NCI-H526 treated with DMSO at 0.1 percent for 48 hours (cell line): ENCODE results near the gene CCDC78.
"Not testable (repeated sequence)": the region's sequence is repeated elsewhere in the genome, so short reads cannot be mapped to it uniquely, and the experiment has no call there.

Experiments
- DNase-seq: peaks from one replicate; lab custom pipeline; 2025; lab: John Stamatoyannopoulos, UW

CCDC78 gene

DNA sequence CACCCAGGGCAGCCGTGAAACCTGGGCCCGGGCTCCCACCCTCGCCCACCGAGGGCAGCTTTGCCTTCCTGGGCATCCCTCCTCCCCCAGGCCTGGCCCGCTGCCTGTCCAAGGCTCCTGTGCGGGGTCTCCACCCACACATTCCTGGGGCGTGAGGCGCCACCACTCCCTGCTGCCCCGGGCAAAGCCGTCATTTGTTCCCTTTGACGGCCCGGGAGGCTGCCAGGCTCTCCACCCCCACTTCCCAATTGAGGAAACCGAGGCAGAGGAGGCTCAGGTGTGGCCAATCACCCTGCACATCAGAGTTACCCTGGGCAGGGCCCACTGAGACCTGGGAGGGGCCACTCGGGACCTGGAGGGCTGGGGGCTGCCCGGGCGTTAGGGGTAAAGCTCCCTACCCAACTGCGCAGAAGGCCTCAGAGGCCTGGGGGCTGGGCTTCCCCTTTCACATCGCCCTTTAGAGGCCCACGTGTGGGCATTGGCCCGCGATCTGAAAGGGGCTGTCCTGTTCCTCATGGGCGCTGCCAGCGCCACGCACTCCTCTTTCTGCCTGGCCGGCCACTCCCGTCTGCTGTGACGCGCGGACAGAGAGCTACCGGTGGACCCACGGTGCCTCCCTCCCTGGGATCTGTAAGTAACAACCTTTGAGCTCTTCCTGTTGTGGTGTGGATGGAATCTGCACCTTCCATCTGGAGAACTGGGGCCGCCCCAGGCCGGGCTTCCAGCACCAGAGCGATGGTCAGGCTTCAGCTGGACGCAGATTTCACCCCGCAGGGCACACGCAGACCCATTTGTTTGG lies 34.5 kb upstream of the CCDC78 start, which contains the start of gene MSLN:
Gene MSLN (plus strand): TSS at position 190 of the 799 bp plus-strand sequence. CDS start 1,947 bp downstream, outside the sequence.
- DNase-seq: no peak

DNA sequence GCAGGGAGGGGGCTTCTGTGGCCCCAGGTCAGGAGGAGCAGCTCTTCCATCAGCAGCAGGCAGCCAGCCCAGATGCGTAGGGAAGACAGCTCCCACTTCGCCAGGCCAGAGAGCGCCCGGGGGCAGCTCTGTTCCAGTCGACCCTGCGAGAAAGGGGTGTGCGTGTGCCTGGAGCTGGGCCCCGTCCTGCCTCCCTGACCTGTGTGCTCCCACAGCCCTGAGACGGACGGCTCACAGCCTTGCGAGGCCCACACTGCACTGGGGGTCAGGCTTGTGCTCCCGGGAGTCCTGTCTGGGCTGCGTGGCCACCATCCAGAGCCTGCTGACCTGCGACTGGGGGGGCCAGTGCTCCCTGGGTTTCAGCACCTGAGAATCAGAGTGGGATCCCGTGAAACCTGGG lies 33.8 kb upstream of the CCDC78 start:
- no peak for DNase-seq

DNA sequence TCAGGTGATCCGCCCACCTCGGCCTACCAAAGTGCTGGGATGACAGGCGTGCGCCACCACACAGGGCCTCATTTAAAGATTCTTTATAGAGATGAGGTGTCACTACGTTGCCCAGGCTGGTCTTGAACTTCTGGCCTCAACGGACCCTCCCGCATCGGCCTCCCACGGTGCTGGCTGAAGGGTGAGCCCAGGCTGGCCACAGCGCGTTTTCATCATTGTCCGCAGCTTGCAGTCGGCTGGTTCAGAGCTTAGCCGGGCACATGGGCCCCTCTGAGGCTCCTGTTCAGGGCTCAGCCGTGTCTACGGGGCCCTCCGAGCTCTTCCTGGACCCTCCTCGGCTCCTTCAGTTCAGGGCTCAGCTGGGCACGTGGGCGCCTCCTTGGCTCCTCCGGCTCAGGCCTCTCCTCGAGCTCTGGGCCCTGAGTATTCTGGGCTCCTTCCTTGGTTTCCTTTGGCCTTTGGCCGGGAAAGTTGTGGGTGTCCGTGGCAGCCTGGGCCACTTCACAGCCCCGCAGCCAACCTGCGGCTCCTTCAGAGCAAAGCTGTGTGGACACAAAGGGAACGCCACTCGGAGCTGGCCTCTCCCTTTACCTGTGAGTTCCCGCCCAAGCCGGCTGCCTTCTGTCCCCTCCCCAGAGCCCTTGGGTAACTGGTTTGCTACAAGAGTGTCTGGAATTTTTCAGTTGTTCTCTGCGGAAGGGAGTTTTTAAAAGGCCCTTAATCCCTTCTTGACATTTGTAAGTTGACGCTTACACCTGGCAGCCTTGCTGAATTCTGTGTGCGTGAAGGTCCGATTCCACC lies 33.1 kb upstream of the CCDC78 start:
- DNase-seq: no peak

DNA sequence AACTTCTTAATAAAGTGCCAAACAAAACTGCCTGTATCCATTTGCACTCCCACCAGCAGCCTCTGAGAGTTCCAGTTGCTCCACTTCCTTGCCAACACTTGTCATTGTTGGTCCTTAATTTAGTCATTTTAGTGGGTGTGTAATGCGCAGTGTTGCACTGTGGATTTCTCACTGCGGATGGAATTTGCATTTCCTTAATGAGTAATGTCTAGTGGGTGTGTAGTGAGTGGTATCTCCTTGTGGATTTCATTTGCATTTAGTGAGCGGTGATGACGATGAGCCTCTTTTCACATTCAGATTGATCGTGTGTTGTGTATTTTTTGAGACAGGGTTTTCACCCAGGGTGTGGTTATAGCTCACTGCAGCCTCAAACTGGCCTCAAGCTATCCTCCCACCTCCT lies 30.2 kb upstream of the CCDC78 start:
- no peak for DNase-seq

DNA sequence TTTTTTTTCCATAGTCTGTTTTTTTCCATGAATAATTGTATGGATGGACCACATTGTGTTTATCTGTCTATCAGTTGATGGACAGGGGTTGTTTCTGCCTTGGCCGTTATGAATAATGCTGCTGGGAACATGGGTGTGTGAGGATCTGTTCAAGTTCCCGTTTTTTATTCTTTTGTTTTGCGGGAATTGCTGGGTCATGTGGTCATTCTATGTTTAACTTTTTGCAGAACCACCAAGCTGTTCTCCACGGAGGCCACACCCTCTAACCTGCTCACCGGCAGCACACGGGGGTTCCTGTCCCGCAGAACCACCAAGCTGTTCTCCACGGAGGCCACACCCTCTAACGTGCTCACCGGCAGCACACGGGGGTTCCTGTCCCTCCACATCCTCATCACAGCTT lies 28.4 kb upstream of the CCDC78 start:
- no peak for DNase-seq

DNA sequence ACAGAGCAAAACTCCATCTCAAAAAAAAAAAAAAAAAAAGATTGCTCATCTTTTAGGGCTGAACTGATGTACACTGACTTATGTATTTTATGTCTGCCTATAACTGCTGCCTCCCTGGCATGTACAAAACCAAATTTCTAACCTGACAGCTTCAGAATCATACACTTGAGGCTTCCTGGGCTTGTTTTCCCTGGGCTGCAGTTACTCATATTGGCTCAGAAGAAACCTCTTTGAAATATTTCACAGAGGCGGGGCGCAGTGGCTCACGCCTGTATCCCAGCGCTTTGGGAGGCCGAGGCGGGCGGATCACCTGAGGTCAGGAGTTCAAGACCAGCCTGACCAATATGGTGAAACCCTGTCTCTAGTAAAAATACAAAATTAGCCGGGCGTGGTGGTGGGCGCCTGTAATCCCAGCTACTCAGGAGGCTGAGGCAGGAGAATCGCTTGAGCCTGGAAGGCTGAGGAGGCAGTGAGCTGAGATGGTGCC lies 27.9 kb upstream of the CCDC78 start:
- DNase-seq: not testable (repeated sequence)

DNA sequence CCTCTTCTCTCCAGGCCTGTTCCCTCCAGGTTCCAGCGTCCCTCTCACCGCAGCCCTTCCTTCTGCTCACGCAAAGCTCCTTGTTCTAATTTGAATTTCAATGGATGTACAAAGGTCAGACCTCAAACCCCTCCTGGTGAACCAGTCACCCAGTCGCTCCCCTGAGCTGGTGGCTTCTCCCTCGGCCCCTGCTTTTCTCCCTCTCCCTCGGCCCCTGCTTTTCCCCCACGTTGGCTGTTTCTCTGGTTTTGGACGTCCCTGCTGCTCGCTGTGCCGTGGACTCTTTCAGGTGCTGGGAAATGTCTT lies 25.7 kb upstream of the CCDC78 start:
- DNase-seq: no peak

DNA sequence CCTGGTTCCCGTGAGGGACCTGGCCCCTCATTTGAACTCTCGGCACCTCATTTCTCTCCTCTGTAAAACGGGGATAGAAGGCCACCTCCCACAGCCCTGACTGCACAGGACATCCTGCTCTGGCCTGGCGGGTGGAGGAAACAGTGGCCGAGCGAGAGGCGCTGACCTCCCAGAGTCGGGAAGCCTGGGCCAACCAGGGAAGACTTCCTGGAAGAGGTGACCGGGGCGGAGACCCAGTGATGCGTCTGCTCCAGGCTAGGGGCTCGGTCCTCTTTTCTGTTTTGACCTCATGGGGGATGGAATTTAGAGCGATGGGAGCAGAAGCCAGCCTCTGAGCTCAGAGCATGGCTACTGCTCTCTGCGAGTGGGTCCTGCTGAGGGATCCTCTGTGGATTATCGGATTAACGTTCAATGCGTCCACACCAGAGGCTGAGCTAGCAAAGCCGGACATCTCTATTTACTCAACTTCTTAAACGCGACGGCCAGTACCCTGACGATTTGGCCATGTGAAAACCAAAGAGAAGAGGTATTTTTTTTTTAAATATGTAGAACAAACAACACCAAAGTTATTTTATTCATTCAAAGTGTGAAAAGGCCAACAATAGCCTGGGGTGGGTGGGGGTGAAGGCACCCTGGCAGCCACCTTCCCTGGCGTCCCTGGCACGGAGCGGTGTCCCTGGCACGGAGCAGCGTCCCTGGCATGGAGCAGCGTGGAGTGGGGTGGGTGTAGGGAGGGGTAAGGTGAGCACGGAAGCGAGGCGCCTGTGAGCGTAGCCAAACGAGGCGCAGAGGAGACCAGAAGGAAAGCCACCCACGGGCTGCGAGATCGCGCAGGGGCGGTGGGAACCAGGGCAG lies 25.1 kb upstream of the CCDC78 start:
- DNase-seq: no peak

DNA sequence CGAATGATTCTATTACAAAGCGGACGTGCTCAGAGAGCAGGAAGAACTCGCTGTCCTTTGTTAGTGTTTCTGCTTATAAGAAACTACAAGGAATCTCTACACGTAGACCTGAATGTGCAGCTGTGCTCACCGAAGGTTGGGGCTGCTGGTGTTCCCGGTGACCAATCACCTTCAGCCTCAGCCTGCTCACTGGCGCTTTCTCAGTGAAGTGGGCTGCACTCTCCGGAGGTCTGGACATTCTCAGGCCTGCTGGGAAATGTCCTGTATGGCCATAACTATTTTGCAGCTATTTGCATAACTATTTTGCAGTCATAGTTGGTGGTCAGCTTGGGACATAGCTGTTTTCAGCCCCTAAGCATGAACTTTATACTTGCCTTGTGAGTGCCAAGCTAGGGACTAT lies 24.2 kb upstream of the CCDC78 start:
- no peak for DNase-seq

DNA sequence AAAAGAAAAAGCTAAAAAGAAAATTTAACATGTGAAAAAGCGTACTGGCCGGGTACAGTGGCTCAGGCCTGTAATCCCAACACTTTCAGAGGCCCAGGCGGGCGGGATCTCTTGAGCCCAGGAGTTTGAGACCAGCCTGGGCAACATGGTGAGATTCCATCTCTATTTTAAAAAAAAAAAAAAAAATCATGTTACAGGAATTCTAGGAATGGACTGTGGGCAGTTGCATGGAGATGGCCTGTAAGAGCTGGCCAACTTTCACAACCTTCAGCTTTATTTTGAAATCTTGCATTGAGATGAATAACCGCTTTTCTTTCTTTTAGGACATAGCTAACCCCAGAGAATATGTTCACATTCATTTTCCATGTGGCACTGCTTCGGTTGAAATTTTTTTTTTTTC lies 22.8 kb upstream of the CCDC78 start:
- no peak for DNase-seq

DNA sequence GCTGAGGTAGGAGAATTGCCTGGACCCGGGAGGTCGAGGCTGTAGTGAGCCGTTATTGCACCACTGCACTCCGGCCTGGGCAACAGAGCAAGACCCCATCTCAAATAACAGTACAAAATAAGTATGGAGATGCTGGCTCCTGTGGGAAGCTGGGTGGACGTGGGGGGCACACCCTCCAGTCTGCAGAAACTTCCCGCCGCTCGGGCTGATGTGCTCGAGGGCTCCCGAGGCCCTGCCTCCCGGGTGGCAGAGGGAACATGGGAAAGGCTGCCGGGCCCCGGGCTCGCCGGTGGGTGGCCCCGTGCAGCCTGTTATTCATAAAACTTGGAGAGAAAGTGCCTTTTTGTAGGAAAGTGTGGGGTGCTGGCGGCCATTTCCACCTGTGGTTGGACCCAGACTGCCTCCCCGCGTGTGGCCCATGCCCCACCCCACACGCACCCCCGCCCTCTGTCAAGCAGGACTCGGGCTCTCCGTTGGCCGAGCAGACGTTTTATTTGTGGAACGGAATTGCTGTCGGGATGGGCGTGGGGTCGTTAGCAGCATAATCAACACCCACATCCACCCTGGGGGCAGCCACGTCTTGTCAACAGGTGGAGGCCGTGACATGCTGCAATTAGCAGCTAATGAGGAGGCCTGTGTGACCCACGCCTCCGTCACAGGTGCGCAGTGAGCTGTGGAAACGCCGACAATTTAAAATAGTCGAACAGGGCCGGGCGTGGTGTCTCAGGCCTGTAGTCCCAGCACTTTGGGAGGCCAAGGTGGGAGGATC lies 21.9 kb upstream of the CCDC78 start:
- DNase-seq: no peak

DNA sequence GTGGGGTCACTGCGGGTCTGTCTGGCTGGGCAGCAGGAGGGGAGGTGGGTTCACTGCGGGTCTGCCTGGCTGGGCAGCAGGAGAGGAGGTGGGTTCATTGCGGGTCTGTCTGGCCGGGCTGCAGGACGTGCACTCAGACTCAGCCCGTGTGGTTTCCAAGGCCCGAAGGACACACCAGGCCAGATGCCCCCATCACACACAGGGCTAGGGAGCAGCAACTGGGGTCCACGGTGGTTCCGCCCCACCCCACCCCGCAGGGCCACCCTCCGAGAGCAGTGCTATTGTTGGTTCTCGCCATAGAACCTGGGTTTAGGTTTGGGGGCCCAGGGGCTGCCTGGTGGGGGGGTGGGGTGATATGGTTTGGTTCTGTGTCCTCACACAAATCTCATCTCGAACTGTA lies 20.4 kb upstream of the CCDC78 start:
- DNase-seq: no peak

DNA sequence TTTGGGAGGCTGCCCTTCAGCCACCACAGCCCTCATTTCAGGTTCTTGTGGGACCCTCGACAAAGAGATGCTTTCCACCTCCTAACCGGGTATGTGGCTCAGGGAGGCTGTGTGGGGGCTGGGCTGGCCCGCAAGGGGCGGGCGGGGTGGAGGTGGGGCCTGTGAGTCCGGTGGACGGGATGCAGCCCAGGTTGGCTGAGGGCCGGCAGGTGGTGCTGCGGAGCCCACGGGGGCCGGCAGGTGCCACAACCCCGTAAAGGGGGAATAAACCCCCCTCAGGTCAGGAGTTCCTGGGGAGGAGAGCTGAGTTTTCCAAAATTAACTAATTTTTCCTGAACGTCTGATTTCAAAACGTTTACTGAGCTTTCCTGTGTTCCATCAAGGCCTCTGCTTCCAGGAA lies 19.5 kb upstream of the CCDC78 start:
- DNase-seq: no peak

DNA sequence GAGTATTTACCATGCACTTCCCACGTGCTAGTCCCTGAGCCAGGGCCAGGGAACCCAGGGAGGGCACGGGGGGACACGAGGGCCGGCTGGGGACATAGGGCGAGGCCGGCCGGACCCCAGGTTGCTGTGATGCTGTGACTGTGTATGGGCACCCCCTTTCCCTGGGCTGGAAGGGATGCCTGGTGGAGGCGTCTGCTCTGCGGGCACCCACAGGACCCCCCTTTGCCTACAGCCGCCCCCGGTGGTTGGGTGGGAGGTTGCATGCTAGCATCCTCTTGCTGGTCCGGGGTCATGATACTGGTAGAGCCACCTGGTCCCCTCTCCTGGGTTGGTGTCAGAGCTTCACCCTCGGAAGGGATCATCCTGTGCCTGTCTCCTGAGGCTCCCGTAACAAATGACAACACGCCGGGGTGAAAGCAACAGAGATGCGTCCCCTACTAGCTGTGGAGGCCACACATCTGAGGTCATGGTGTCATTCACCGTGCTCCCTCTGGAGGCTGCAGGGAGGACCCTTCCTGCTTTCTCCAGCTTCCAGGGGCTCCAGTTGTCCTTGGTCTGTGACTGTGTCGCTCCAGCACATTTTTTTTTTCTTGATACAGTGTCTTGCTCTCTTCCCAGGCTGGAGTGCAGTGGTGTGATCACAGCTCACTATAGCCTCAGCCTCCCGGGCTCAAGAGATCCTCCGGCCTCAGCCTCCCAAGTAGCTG lies 17.7 kb upstream of the CCDC78 start:
- no peak for DNase-seq

DNA sequence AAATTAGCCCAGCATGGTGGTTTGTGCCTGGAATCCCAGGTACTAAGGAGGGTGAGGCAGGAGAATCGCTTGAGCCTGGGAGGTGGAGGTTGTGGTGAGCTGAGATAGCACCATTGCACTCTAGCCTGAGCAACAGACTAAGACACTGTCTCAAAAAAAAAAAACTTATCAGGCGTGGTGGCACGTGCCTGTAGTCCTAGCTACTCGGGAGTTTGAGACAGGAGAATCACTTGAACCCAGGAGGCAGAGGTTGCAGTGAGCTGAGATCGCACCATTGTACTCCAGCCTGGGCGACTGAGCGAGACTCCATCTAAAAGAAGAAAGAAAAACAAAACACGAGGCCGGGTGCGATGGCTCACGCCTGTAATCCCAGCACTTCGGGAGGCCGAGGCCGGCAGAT lies 16.7 kb upstream of the CCDC78 start:
- DNase-seq: not testable (repeated sequence)

DNA sequence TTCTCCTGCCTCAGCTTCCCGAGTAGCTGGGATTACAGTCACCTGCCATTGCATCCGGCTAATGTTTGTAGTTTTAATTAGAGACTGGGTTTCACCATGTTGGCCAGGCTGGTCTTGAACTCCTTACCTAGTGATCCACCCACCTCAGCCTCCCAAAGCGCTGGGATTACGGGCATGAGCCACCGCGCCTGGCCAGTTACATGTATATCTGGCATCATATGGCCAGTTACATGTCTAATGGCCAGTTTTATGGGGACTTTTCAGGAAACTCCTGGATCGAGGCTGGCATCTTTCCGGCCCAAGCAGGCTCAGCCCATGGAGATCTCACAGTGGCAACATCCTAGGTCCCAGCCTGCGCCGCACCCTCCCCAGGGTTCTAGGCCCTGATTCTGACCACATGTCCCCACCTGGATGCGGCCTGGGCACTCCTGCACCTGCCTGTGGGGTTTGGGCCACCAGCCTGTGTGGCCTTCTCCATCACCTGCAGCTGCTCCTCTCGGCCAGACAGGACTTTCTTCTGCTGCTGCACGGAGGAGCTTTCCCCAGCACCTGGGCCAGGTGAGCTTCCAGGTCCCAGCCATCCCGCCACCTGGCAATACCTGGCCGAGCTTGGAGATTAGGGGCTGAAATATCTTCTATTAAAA lies 15.9 kb upstream of the CCDC78 start:
- no peak for DNase-seq

DNA sequence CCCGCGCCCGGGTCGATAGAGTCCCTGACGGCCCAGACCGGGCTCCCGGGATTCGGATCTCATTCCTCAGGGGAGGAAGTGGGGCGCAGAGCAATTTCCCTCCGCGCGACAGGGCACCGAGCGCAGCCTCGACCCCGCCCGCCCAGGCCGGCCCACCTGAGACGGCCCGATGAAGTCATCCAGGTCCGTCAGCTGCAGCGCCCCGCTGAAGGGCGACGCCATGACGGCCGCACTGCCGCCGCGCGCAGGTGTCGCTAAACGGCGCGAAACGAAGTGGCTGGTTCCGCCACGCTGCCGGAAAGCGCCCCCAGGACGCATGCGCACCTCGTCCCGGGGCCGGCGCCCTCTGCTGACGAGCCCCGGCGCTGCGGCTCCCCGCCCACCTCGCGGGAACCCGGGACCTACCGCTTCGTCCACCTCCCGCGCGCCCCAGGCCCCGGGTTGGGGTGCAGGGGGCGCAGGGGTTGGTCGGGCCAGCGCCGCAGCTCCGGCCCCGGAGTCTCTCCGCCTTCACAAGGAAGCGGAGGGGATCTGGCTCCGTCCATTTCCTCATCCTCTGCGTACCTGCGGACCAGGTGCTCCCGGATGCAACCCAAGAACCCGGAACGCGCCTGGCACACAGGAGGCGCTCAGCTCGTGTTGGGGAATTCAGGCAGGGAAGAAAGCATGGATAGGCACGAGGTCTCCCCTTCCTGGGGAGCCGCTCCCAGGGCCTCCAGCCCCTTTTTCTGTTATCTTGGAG lies 14.7 kb upstream of the CCDC78 start, which contains the start of gene CIAO3:
Gene CIAO3 (minus strand): TSS at position 234 of the 742 bp plus-strand sequence. CDS start 12 bp downstream, at position 222.
- DNase-seq: peak; percentile 53

DNA sequence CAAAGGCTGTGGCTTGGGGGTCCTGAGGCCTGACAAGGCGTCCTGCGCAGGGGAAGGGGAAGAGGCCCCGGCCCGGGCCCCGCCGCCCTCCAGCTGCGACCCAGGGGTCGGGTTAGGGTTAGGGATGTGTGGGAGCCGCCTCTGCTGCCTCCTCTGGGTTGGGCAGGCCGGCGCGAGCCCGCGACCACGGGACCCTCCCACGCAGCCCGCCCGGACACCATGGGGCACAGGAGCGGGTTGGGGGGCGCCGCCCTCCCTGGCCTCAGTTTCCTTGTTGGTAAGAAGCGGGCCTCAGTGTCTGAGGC lies 14.2 kb upstream of the CCDC78 start:
- no peak for DNase-seq

DNA sequence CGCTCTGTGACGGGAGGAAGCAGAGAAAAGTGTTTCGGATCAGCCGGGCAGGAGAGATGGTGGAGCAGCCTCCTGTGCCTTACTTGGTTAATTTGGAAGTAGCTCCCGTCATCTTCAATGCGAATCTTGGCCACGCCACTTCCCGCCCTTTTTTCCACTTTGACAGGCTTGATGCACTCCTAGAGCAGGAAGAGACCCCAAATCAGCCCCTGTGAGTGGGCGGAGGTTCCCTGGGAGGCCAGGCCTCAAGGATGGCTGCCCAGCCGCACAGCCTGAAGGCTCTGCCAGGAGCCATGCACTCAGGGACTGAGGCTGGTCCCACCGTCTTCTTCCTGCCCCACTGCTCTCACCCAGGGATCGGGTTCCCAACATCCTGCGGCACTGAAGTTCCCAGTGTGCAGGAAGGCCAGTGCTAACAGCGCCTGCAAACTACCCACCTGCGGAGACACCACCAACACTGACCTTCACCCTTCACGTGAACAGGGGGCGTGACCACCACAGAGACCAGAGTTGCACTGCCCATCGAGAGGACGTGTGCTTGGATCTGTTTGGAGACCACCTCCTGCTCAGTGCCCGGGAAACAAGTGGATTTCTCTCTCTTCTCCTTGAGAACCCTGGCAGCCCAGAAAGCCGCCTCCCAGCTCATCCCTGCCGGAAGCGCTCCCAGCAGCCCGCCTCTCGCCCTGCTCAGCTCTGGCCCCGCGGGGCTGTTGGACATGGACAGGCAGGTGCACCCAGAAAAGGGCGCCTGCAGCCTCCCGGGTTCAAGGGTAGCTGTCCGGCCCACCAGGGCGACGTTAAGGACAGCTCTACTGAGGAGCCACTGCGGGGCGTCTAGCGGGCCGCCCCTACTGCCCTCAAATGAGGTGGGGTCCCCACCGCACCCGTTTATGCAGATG lies 13.6 kb upstream of the CCDC78 start:
- DNase-seq: no peak
